Fibroblast of mammary gland (primary cell): ENCODE data around the gene PPDPF.

Source experiments
- DNase-seq: peaks from one replicate; pipeline ENCODE4 v3.0.0-alpha.2; 2010; ENCODE audit warnings: low read depth
- H3K4me3 ChIP-seq: 2 replicates; pipeline ENCODE4 v1.5.1; 2011; ENCODE audit warnings: low read depth, mild to moderate bottlenecking, low read length, moderate library complexity; ENCODE audit not compliant: control insufficient read depth
- CTCF ChIP-seq: conservative IDR thresholded peaks from 2 replicates; pipeline ENCODE4 v1.5.1; 2011; ENCODE audit warnings: low read depth, low read length, inconsistent platforms; ENCODE audit not compliant: control insufficient read depth, insufficient read depth

PPDPF gene

DNA sequence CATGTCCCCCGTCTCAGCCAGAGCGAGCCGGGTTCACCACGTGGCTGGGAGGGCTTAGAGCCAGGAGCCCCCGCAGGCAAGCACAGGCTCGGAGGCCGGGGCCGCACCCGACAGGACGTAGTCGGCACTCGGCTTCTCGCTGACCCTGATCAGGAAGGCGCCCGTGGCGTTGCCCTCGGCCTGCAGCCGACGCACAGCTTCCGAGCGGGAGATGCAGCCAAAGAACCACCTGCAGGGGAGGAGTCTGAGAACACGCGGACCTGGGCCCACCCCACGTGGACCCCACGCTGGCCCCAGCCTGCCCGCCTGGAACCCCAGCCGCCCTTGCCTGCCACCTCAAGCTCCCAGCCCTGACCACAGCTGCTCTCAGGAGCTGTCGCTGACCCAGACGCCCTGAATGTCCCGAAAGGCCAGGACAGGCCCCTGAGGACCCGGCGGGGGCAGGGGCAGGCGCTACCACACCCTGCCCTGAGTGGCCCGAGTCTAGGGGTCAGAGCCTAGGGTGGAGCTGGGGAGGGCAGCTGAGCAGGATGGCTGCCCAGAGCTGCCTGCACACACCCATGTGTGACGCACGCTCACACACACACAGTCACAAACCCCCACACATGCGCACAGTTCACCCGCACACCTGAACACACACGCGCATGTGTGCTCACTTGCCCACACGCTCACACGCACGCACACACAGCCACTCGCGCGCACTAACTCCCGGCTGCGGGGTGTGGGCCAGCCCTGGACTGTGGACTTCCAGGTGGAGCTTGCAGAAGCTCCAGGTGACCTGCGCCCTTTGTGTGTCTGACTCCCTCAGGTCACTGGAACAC, 14.5 kb downstream of the PPDPF start:
- TF ChIP-seq CTCF: no peak
- DNase-seq: peak; percentile 24
- no peak overlapping the region for H3K4me3 ChIP-seq

DNA sequence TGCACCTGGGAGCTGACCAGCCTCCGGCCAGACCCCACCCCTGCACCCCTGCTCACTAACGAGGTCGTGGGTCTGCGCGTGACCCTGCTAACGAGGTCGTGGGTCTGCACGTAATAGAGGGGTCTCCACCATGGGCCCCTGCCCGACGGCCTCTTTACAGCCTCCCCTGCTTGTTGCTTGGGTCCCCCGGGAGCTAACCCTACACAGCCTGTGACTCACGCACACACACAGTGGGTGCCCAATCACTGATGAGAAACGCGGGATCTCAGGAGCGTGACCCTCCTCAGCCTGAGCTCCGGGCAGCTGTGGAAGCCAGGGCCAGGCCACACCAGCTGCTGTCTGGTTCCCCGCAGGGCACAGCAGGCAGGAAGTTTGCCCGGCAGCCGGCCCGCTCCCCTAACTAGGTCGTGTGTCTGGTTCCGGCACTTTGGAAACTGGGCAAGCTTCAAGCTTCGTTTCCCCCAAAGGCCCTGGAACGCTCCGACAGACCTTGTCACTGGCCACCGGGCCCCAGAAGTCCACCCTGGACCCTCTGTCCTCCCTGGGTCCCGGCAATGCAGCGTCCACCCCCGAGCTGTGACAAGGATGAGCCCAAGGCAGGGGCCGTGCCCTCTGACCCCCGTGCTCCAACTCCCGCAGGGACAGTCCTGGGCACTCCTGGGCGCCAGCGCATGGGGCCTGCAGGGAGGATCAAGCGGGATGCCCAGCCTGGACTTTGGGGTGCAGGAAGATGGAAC, 15.8 kb downstream of the PPDPF start:
- no peak for TF ChIP-seq CTCF
- H3K4me3 ChIP-seq: no peak overlapping the region

GRCh38 chr20:63536997-63537524, 16.5 kb downstream of the PPDPF start, which contains the start of gene PTK6:
Gene PTK6, minus strand, starts transcription at chr20:63537376. Its CDS starts 62 bp downstream, at chr20:63537314.
- no peak for DNase-seq
- no peak for TF ChIP-seq CTCF
- H3K4me3 ChIP-seq: peak within 1 kb of the TSS; percentile 22

More for the DNA sequence above, 15.8 kb downstream of the PPDPF start:
- DNase-seq: peak; percentile 57

DNA sequence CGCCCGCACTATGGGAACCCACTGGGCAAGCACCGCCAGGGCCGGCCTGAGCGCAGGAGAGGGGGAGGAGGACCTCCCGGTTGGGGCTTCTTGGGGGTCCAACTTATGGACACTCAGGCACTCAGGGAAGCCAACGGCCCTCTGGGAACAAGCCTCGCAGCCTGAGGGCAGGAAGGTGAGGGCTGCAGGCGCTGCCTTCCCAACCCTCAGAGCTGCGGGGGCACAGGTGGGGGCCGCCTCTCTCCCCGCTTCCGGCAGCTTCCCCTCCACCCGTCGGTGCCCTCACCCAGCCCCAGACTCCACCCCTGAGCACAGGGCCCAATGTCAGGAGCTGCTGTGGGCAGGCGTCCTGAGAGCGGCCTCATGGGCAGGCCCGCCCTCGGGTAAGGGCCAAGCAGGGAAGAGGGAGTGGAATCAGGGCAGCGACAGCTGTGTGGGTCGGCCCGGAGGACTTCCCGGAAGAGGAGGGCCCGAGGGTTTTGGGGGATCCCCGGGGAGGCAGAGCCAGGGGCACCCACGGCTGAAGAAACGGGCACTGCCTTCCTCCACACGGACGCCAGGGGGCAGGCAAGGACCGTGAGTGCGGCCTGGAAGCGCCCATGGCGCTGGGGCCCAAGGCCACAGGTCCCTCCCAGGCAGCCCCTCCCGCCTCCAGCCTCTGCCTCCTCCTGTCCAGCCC, 17.1 kb downstream of the PPDPF start:
- H3K4me3 ChIP-seq: peak overlapping the region; percentile 22
- peak; percentile 84 for TF ChIP-seq CTCF
- peak; percentile 88 for DNase-seq

- H3K4me3 ChIP-seq: peak overlapping the region; percentile 22
- DNase-seq: peak; percentile 46
- TF ChIP-seq CTCF: peak; percentile 11
These were observed 17.9 kb downstream of the PPDPF start for GRCh38 chr20:63538204-63539091.
